Esophagus muscularis mucosa (tissue), 4 donors: ENCODE measurements around the gene MORN2. TPM values are rescaled to one million over a fixed set of nuclear protein-coding genes. Genes with fewer than 3 reads are reported as not detected.

Experiments
- DNase-seq: peaks from one replicate; pipeline ENCODE4 v3.0.0-alpha.2; 2017; ENCODE audit errors: extremely low spot score
- H3K27ac ChIP-seq, 4 donors: fragments of 200-600 bp; sonication (generic); replicated peaks in 1 of 4; 1 replicate in 3 of 4; 2 replicates in 1 of 4; pipeline ENCODE4 v1.5.1; 2016 to 2019; ENCODE audit warnings: mild to moderate bottlenecking in 1 of 4
- H3K27me3 ChIP-seq, 4 donors: fragments of 200-600 bp; sonication (generic); one replicate each; pipeline versions ENCODE4 v1.5.1 to v1.6.0; 2016 to 2019
- H3K36me3 ChIP-seq, 4 donors: fragments of 200-600 bp; sonication (generic); one replicate each; pipeline ENCODE4 v1.5.1; 2016 to 2019
- H3K4me1 ChIP-seq, 4 donors: fragments of 200-600 bp; sonication (generic); one replicate each; pipeline ENCODE4 v1.5.1; 2016 to 2019
- H3K4me3 ChIP-seq, 4 donors: fragments of 200-600 bp; sonication (generic); 1 replicate in 2 of 4; 2 replicates in 2 of 4; pipeline ENCODE4 v1.5.1; 2016 to 2019; ENCODE audit warnings: mild to moderate bottlenecking in 4 of 4, moderate library complexity in 1 of 4
- H3K9me3 ChIP-seq, 4 donors: fragments of 200-600 bp; sonication (generic); 1 replicate in 3 of 4; 2 replicates in 1 of 4; pipeline ENCODE4 v1.5.1; 2016 to 2019
- EP300 ChIP-seq: sonication (generic); formaldehyde crosslinking; IDR thresholded peaks from one replicate; pipeline ENCODE4 v1.6.1; 2017; ENCODE audit warnings: antibody characterized with exemption
- POLR2A ChIP-seq: fragments of 450-650 bp; IDR thresholded peaks from one replicate; pipeline ENCODE4 v1.6.1; 2017; ENCODE audit warnings: antibody characterized with exemption, moderate library complexity, mild to moderate bottlenecking, low read depth
- POLR2AphosphoS5 ChIP-seq, 2 donors: sonication (generic); formaldehyde crosslinking; IDR thresholded peaks; one replicate each; pipeline ENCODE4 v1.6.1; 2017; ENCODE audit warnings: antibody characterized with exemption in 2 of 2
- WGBS: methylation state at CpG from one replicate; pipeline ENCODE4 v1.1.5; 2018; 5-methylcytosine and 5-hydroxymethylcytosine counted together
- intact Hi-C: fragments of 100-400 bp; cut with DNase I; formaldehyde crosslinking; loops from one replicate; pipeline ENCODE4 v1.15.1; 2023
- total RNA-seq, 4 donors: library from RNA; depleted of rRNA; stranded (reverse); fragments of >200 nt; gene quantifications; one replicate each; pipeline versions ENCODE4 v1.1.0 to v1.2.1, GENCODE V29; 2016
- TF ChIP-seq, protein P1 (sequence below), 3 experiments: fragments of 200-600 bp in 2 of 3; fragments of 450-650 bp in 1 of 3; sonication (generic) in 2 of 3; IDR thresholded peaks; one replicate each; pipeline ENCODE4 v1.5.1; 2017 to 2019; ENCODE audit warnings: antibody characterized with exemption in 3 of 3, mild to moderate bottlenecking in 2 of 3, moderate library complexity in 1 of 3

MORN2 gene
- total RNA-seq, 4 donors from 2014 or later = 8.7 to 10.8 (median 9.7) TPM

DNA sequence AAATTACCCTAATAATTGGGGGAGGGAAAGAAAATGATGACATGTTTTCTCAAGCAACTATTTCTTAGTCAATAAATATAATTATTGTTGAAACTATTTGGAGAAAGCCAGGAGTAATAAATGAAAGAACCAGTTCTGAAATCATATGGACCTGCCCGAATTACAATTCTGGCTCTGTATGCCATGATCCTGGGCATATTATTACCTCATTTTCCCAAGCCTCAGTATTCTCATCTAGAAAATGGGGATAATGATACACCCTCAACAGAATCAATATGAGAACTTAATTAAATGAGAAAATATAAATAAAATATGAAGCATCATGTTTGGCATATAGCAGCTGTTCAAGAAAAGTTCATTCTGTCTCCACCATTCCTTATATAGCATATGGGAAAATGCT is 36.8 kb downstream of the MORN2 start:
- no peak overlapping the region for H3K4me3 ChIP-seq
- no peak for DNase-seq
- 73% methylated on average over 1 of the region's 1 CpG for WGBS

DNA sequence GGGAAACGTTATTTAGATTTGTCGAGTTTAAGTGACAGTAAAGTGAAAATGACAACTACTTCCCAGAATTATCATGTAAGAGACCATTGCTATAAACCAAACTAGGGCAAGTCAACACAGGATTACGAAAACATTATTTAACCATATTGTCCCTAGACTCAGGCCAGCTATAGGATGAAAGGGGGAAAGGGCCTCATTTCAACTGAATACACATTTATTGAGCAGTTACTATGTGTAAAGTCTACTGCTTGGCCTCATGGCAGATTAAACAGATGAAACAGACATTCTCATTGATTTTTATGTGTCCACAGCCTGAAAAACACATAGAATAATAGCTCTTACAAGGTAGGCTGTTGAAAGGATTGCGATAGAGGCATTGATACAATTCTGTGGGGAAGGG is 46.6 kb downstream of the MORN2 start:
- no peak overlapping the region for H3K27ac ChIP-seq
- DNase-seq = no peak
- no peaks in the 10 kb centered on the region for H3K27me3 ChIP-seq
- intact Hi-C loops = no loop called here
- H3K36me3 ChIP-seq = peaks cover 0 to 6% (median 3%) of the 10 kb centered on the region in 4 donors
- no peaks in the 10 kb centered on the region for H3K4me1 ChIP-seq
- H3K9me3 ChIP-seq = no peaks in the 10 kb centered on the region
- no peak overlapping the region for H3K4me3 ChIP-seq
- WGBS = 88% methylated on average over 4 of the region's 4 CpGs
- TF ChIP-seq POLR2AphosphoS5 (IDR thresholded peaks at IDR 0.05) (no peak), EP300 (no peak), POLR2A (no peak)
- TF ChIP-seq, protein P1, sequence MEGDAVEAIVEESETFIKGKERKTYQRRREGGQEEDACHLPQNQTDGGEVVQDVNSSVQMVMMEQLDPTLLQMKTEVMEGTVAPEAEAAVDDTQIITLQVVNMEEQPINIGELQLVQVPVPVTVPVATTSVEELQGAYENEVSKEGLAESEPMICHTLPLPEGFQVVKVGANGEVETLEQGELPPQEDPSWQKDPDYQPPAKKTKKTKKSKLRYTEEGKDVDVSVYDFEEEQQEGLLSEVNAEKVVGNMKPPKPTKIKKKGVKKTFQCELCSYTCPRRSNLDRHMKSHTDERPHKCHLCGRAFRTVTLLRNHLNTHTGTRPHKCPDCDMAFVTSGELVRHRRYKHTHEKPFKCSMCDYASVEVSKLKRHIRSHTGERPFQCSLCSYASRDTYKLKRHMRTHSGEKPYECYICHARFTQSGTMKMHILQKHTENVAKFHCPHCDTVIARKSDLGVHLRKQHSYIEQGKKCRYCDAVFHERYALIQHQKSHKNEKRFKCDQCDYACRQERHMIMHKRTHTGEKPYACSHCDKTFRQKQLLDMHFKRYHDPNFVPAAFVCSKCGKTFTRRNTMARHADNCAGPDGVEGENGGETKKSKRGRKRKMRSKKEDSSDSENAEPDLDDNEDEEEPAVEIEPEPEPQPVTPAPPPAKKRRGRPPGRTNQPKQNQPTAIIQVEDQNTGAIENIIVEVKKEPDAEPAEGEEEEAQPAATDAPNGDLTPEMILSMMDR (IDR thresholded peaks at IDR 0.05) = no peak

More for the DNA sequence above, 36.8 kb downstream of the MORN2 start:
- no peaks in the 10 kb centered on the region for H3K27me3 ChIP-seq
- H3K9me3 ChIP-seq = no peaks in the 10 kb centered on the region
- no peak overlapping the region for H3K27ac ChIP-seq
- TF ChIP-seq EP300 = no peak
- TF ChIP-seq, protein P1 (IDR thresholded peaks at IDR 0.05) = no peak
- no peak for TF ChIP-seq POLR2A
- TF ChIP-seq POLR2AphosphoS5 (IDR thresholded peaks at IDR 0.05) = no peak
- no peaks in the 10 kb centered on the region for H3K4me1 ChIP-seq
- intact Hi-C loops = no loop called here
- no peaks in the 10 kb centered on the region for H3K36me3 ChIP-seq

DNA sequence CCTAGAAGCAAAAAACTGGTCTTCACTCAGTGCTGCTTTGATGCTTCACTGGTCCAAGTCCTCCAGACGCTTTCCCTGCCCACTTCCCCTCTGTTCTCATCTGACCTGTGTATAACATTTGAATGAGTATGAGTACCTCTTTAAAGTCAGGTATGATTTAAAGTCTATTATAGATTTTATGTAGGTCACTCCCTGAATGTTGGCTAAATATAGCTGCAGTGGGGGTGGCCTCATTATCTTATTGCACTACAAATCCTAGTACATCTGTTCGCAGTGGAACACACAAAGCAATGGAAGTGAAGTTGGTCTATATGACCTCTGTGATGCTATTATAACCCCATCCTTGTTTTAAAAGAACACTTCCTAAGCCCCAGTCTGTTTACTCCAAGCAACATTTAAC is 47.1 kb downstream of the MORN2 start:
- Histone ChIP-seq H3K27me3 (no peaks in the 10 kb centered on the region), H3K4me1 (no peaks in the 10 kb centered on the region), H3K9me3 (no peaks in the 10 kb centered on the region), H3K36me3 (peaks cover 0 to 6% (median 3%) of the 10 kb centered on the region in 4 donors), H3K4me3 (no peak overlapping the region), H3K27ac (no peak overlapping the region)
- TF ChIP-seq EP300 (no peak), POLR2A (no peak), POLR2AphosphoS5 (IDR thresholded peaks at IDR 0.05) (no peak)
- TF ChIP-seq, protein P1 (IDR thresholded peaks at IDR 0.05) = no peak
- WGBS = 100% methylated on average over 2 of the region's 2 CpGs
- DNase-seq = no peak
- intact Hi-C loops = no loop called here

DNA sequence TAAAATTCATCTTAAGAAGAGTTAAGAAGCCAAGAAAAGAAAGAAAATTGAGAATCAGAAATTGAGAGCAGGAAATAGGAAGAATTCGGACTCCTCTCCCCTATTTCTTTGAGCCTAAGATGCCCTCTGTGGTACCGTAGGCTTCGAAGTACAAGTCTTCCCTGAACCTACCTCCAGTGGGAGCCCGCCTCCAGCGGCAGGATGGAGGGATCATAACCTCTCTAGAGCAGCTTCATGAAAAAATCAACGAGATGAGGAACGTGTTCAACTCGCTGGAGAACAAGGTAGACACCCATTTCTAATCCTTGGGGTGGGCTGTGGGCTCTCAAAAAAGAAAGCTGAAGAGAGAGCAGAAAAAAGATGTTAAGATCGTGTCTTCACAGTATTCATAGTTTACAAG is 50.2 kb downstream of the MORN2 start:
- no peak for DNase-seq

More for the DNA sequence above, 50.2 kb downstream of the MORN2 start:
- no peaks in the 10 kb centered on the region for H3K27me3 ChIP-seq
- intact Hi-C loops = no loop called here
- no peak overlapping the region for H3K27ac ChIP-seq
- H3K36me3 ChIP-seq = peaks cover 0 to 3% (median under 1%) of the 10 kb centered on the region in 4 donors
- WGBS = 72% methylated on average over 9 of the region's 9 CpGs
- H3K4me1 ChIP-seq = no peaks in the 10 kb centered on the region
- H3K9me3 ChIP-seq = no peaks in the 10 kb centered on the region
- TF ChIP-seq POLR2A (no peak), POLR2AphosphoS5 (IDR thresholded peaks at IDR 0.05) (no peak), EP300 (no peak)
- TF ChIP-seq, protein P1 (IDR thresholded peaks at IDR 0.05) = no peak
- H3K4me3 ChIP-seq = no peak overlapping the region
